K562 (cell line): Measurements from ENCODE around the gene GLI3. TPM values are rescaled to one million over a fixed set of nuclear protein-coding genes. Genes with fewer than 3 reads are reported as not detected.

Source experiments
- ATAC-seq: fragments of 200-7000 bp; cut with Tn5 transposase; 3 replicates; pipeline ENCODE4 v1.9.1; 2020; ENCODE audit warnings: moderate library complexity
- BruUV-seq: library from RNA; stranded (reverse); fragments of 400-500 nt; replicated peaks from 2 replicates; lab custom pipeline; 2021; lab: Mats Ljungman, UMichigan
- CTCF ChIA-PET: fragments of 300-600 bp; formaldehyde crosslinking; extraction: SDS; loops from one replicate; lab custom pipeline; 2021; ENCODE audit warnings: low intra/inter-chr PET ratio; lab: Yijun Ruan, JAX
- POLR2A ChIA-PET: fragments of 300-600, 350-650 bp; sonication (Branson Sonifier 250); formaldehyde crosslinking; extraction: SDS; loops from one replicate; lab custom pipeline; 2021; ENCODE audit warnings: antibody characterized with exemption, inconsistent platforms; lab: Yijun Ruan, JAX
- DNase-seq, 4 experiments: peaks; one replicate each; pipeline versions ENCODE4 v3.0.0 to v3.0.0-alpha.2; 2011 to 2018; ENCODE audit warnings: low spot score in 3 of 4, mixed read lengths in 3 of 4; ENCODE audit errors: extremely low read depth in 1 of 4
- FAIRE-seq: peaks from 2 replicates; lab custom pipeline; 2011; peaks lifted over from hg19 to GRCh38; lab: Jason Lieb, UNC
- H2AFZ ChIP-seq: 2 replicates; pipeline ENCODE4 v1.6.0; 2011; ENCODE audit warnings: low read depth, low read length, control low read depth, inconsistent platforms
- H3K27ac ChIP-seq: fragments of 200-600 bp; 3 replicates; pipeline ENCODE4 v1.8.0; 2011; ENCODE audit warnings: low read depth, mild to moderate bottlenecking, control low read depth, inconsistent platforms, low read length, moderate library complexity, mixed read lengths; ENCODE audit errors: extremely low read depth
- H3K27me3 ChIP-seq, 2 experiments: fragments of 300-600 bp in 1 of 2; 2 replicates in 1 of 2; 3 replicates in 1 of 2; pipeline versions ENCODE4 v1.6.0 to v1.8.0; 2011; ENCODE audit warnings: inconsistent platforms in 2 of 2, low read length in 2 of 2, mild to moderate bottlenecking in 1 of 2, mixed read lengths in 1 of 2, moderate library complexity in 1 of 2; ENCODE audit not compliant: control insufficient read depth in 2 of 2, insufficient read depth in 2 of 2
- H3K36me3 ChIP-seq: fragments of 300-600 bp; 3 replicates; pipeline ENCODE4 v1.8.0; 2011; ENCODE audit warnings: mild to moderate bottlenecking, low read length, inconsistent platforms; ENCODE audit not compliant: control insufficient read depth, insufficient read depth
- H3K4me1 ChIP-seq, 2 experiments: fragments of 200-600 bp in 1 of 2; replicated peaks in 1 of 2; 2 replicates in 1 of 2; 3 replicates in 1 of 2; pipeline versions ENCODE4 v1.5.1 to v1.8.0; 2011; ENCODE audit warnings: inconsistent platforms in 2 of 2, low read length in 2 of 2, mild to moderate bottlenecking in 1 of 2, mixed read lengths in 1 of 2, moderate library complexity in 1 of 2; ENCODE audit not compliant: control insufficient read depth in 2 of 2, insufficient read depth in 2 of 2
- H3K4me2 ChIP-seq: 2 replicates; pipeline ENCODE4 v1.6.1; 2011; ENCODE audit warnings: low read length, control low read depth, inconsistent platforms, mixed read lengths; ENCODE audit not compliant: insufficient read depth
- H3K4me3 ChIP-seq: fragments of 200-600 bp; sonication (generic), shearing (Covaris generic); 2 replicates; pipeline ENCODE4 v1.5.1; 2016; ENCODE audit warnings: control low read depth, inconsistent platforms
- H3K79me2 ChIP-seq: fragments of 200-600 bp; 3 replicates; pipeline ENCODE4 v1.8.0; 2011; ENCODE audit warnings: low read length, inconsistent platforms; ENCODE audit not compliant: control insufficient read depth, insufficient read depth
- H3K9ac ChIP-seq, 2 experiments: 2 replicates each; pipeline versions ENCODE4 v1.6.0 to v1.6.1; 2011; ENCODE audit warnings: low read depth in 2 of 2, low read length in 2 of 2, control low read depth in 1 of 2, inconsistent platforms in 1 of 2, mild to moderate bottlenecking in 1 of 2, mixed read lengths in 1 of 2; ENCODE audit not compliant: insufficient read depth in 1 of 2
- H3K9me1 ChIP-seq: one replicate; pipeline ENCODE4 v1.6.0; 2011; ENCODE audit warnings: inconsistent platforms, mild to moderate bottlenecking, low read length, moderate library complexity; ENCODE audit not compliant: control insufficient read depth, insufficient read depth
- H3K9me3 ChIP-seq: replicated peaks from 2 replicates; pipeline ENCODE4 v1.5.1; 2011; ENCODE audit warnings: low read depth, low read length, inconsistent platforms; ENCODE audit not compliant: control insufficient read depth, insufficient read depth
- H4K20me1 ChIP-seq: replicated peaks from 2 replicates; pipeline ENCODE4 v1.6.1; 2011; ENCODE audit warnings: low read length, inconsistent platforms, mixed read lengths; ENCODE audit not compliant: control insufficient read depth, insufficient read depth
- CBX3 ChIP-seq, 2 experiments: IDR thresholded peaks; 1 replicate in 1 of 2; 2 replicates in 1 of 2; pipeline ENCODE4 v1.6.1; 2012; ENCODE audit warnings: inconsistent platforms in 2 of 2, low read length in 2 of 2, borderline replicate concordance in 1 of 2, control low read depth in 1 of 2
- CHD2 ChIP-seq: IDR thresholded peaks from 2 replicates; pipeline ENCODE4 v1.6.1; 2011; ENCODE audit warnings: low read depth, low read length
- CTBP1 ChIP-seq: fragments of 450-650 bp; IDR thresholded peaks from 2 replicates; pipeline ENCODE4 v1.6.1; 2016; ENCODE audit warnings: borderline replicate concordance
- FOXJ3 ChIP-seq: sonication (generic); formaldehyde crosslinking; IDR thresholded peaks from 2 replicates; pipeline ENCODE4 v1.4.0; 2020; ENCODE audit warnings: mild to moderate bottlenecking, missing genetic modification reagents
- KLF16 ChIP-seq: IDR thresholded peaks from 2 replicates; pipeline ENCODE4 v1.6.1; 2016; ENCODE audit warnings: antibody characterized with exemption
- PTTG1 ChIP-seq: fragments of 450-650 bp; IDR thresholded peaks from 2 replicates; pipeline ENCODE4 v1.6.1; 2016; ENCODE audit warnings: low read depth, mild to moderate bottlenecking, missing genetic modification characterization, missing compliant biosample characterization
- RBM17 ChIP-seq: fragments of 200-400 bp; formaldehyde crosslinking; IDR thresholded peaks from 2 replicates; pipeline ENCODE4 v1.6.1; 2017; ENCODE audit warnings: low read depth, mild to moderate bottlenecking, low read length, borderline replicate concordance
- TRIM28 ChIP-seq: fragments of 450-650 bp; IDR thresholded peaks from 2 replicates; pipeline ENCODE4 v1.6.1; 2017
- ZNF212 ChIP-seq: fragments of 450-650 bp; formaldehyde crosslinking; IDR thresholded peaks from 2 replicates; pipeline ENCODE4 v1.4.0; 2020; ENCODE audit warnings: mild to moderate bottlenecking
- ZNF384 ChIP-seq: IDR thresholded peaks from 2 replicates; pipeline ENCODE4 v1.6.1; 2012; ENCODE audit warnings: low read depth, low read length, improper control_type of control experiment
- ZNF41 ChIP-seq: fragments of 250-450 bp; sonication (Bioruptor Pico); conservative IDR thresholded peaks from 2 replicates; pipeline ENCODE4 v1.4.0; 2020; ENCODE audit warnings: mild to moderate bottlenecking
- ZNF431 ChIP-seq: sonication (generic); formaldehyde crosslinking; IDR thresholded peaks from 2 replicates; pipeline ENCODE4 v1.8.0; 2022; ENCODE audit warnings: mild to moderate bottlenecking, missing genetic modification reagents
- ZNF830 ChIP-seq: fragments of 250-450 bp; sonication (Bioruptor Pico); IDR thresholded peaks from 2 replicates; pipeline ENCODE4 v1.5.0; 2021; ENCODE audit warnings: mild to moderate bottlenecking
- ZZZ3 ChIP-seq: fragments of 450-650 bp; IDR thresholded peaks from 2 replicates; pipeline ENCODE4 v1.6.1; 2016; ENCODE audit warnings: antibody characterized with exemption, mild to moderate bottlenecking, moderate library complexity
- WGBS: fragments of 100-300 bp; shearing (Covaris generic); methylation state at CpG from one replicate; pipeline ENCODE4 v1.1.6; 2016; ENCODE audit warnings: low coverage, mixed read lengths; ENCODE audit not compliant: insufficient coverage; ENCODE audit errors: missing lambda C conversion rate; 5-methylcytosine and 5-hydroxymethylcytosine counted together
- in situ Hi-C: fragments of 300-500 bp; cut with MboI; formaldehyde crosslinking; loops from 4 replicates; pipeline ENCODE4 v1.15.0; 2018; ENCODE audit warnings: inconsistent platforms, mixed read lengths
- intact Hi-C: fragments of 100-400 bp; cut with micrococcal nuclease; formaldehyde crosslinking; loops from 2 replicates; pipeline ENCODE4 v1.14.2; 2022
- polyA plus RNA-seq, 8 experiments: library from polyadenylated mRNA; depleted of rRNA in 4 of 8; stranded (reverse) in 5 of 8; unstranded in 3 of 8; fragments of >200 nt; fragmentation: Nextera tagmentation in 2 of 8; fragmentation: Illumina TruSeq in 1 of 8; extraction: Ambion mirVana in 2 of 8; extraction: Trizol in 1 of 8; gene quantifications; 2 replicates each; pipeline versions ENCODE4 v1.2.1 to v1.2.3, GENCODE V29; 2011 to 2014; ENCODE audit warnings: inconsistent platforms in 1 of 8, missing spikeins in 1 of 8
- total RNA-seq, 7 experiments: library from RNA; depleted of rRNA in 6 of 7; stranded (reverse); fragments of >200 nt in 6 of 7; fragmentation: Illumina TruSeq in 2 of 7; extraction: Trizol in 2 of 7; gene quantifications; 2 replicates each; pipeline versions ENCODE4 v1.2.1 to v1.2.3, GENCODE V29; 2011 to 2021; ENCODE audit warnings: low replicate concordance in 1 of 7
- TF ChIP-seq, protein P1 (sequence below): sonication (generic); formaldehyde crosslinking; IDR thresholded peaks from 2 replicates; pipeline ENCODE4 v1.8.1; 2022; ENCODE audit warnings: missing genetic modification reagents
- TF ChIP-seq, protein P2 (sequence below): fragments of 450-650 bp; formaldehyde crosslinking; IDR thresholded peaks from 2 replicates; pipeline ENCODE4 v1.4.0; 2020; ENCODE audit warnings: mild to moderate bottlenecking, moderate library complexity
- TF ChIP-seq, protein P3 (sequence below): sonication (generic); formaldehyde crosslinking; IDR thresholded peaks from 2 replicates; pipeline ENCODE4 v1.8.1; 2023; ENCODE audit warnings: missing genetic modification reagents, mild to moderate bottlenecking, borderline replicate concordance

GLI3 gene
- total and polyA plus RNA-seq, 9 of the 15 experiments (the other 6 are each of a cell fraction or from before 2014, with no cell fraction given): 0.01 to 0.18 (median 0.07) TPM; not detected in 6

DNA sequence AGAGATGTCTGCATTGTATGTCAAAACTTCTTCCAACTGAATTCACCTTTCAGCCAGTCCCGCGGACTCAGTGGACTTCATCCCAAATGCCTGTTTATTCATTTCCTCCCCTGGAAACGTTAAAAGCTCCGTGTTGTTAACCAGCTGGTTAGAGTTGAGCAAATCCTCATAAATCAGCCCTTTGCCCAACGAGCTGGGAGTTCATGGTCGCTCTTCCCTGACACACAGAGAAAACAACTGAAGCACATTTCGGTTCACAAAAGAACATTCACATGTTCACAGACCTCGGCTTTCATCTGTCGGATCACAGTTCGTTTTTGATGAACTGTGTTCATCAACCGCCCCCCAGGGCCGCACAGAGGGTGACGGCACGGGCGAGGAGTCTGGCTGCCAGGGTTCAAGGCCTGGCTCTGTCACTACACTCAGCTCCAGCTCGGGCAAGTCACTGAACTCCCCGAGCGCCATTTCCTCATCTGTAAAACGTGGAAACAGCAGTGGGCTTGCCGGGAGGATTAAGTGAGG is 62.6 kb downstream of the GLI3 start:
- no TSS peak for BruUV-seq
- POLR2A ChIA-PET: no interaction called here
- Histone ChIP-seq H3K36me3 (no peaks in the 10 kb centered on the region), H2AFZ (no peak overlapping the region), H3K4me1 (no peaks in the 10 kb centered on the region), H4K20me1 (no peaks in the 10 kb centered on the region), H3K27ac (no peak overlapping the region), H3K4me2 (no peak overlapping the region), H3K9me1 (no peaks in the 10 kb centered on the region), H3K27me3 (peaks cover 2 to 17% of the 10 kb centered on the region in 2 experiments; a peak in 3 of 5 replicates), H3K4me3 (no peak overlapping the region), H3K9ac (no peak overlapping the region), H3K9me3 (no peaks in the 10 kb centered on the region), H3K79me2 (no peaks in the 10 kb centered on the region)
- in situ Hi-C loops: no loop called here
- CTCF ChIA-PET: no interaction called here
- WGBS: under 1% methylated on average over 20 of the region's 20 CpGs
- FAIRE-seq: no peak
- no peak for DNase-seq
- intact Hi-C loops: no loop called here
- ATAC-seq: no peak
- TF ChIP-seq, protein P1, sequence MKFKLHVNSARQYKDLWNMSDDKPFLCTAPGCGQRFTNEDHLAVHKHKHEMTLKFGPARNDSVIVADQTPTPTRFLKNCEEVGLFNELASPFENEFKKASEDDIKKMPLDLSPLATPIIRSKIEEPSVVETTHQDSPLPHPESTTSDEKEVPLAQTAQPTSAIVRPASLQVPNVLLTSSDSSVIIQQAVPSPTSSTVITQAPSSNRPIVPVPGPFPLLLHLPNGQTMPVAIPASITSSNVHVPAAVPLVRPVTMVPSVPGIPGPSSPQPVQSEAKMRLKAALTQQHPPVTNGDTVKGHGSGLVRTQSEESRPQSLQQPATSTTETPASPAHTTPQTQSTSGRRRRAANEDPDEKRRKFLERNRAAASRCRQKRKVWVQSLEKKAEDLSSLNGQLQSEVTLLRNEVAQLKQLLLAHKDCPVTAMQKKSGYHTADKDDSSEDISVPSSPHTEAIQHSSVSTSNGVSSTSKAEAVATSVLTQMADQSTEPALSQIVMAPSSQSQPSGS (CRISPR knock-in tag): no peak
- TF ChIP-seq CBX3 (IDR thresholded peaks at IDR 0.05; ENCODE audit: borderline replicate concordance in 1 of 2, low read length in 2 of 2) (no peak), ZNF212 (CRISPR knock-in tag) (no peak), ZNF41 (CRISPR knock-in tag) (no peak), CTBP1 (no peak), KLF16 (no peak), ZNF830 (no peak), ZNF384 (no peak), ZNF431 (no peak), RBM17 (no peak), FOXJ3 (no peak), ZZZ3 (no peak), PTTG1 (no peak), CHD2 (no peak), TRIM28 (no peak)
- TF ChIP-seq, protein P2, sequence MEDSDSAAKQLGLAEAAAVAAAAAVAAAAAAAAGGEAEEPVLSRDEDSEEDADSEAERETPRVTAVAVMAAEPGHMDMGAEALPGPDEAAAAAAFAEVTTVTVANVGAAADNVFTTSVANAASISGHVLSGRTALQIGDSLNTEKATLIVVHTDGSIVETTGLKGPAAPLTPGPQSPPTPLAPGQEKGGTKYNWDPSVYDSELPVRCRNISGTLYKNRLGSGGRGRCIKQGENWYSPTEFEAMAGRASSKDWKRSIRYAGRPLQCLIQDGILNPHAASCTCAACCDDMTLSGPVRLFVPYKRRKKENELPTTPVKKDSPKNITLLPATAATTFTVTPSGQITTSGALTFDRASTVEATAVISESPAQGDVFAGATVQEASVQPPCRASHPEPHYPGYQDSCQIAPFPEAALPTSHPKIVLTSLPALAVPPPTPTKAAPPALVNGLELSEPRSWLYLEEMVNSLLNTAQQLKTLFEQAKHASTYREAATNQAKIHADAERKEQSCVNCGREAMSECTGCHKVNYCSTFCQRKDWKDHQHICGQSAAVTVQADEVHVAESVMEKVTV: no peak
- TF ChIP-seq, protein P3, sequence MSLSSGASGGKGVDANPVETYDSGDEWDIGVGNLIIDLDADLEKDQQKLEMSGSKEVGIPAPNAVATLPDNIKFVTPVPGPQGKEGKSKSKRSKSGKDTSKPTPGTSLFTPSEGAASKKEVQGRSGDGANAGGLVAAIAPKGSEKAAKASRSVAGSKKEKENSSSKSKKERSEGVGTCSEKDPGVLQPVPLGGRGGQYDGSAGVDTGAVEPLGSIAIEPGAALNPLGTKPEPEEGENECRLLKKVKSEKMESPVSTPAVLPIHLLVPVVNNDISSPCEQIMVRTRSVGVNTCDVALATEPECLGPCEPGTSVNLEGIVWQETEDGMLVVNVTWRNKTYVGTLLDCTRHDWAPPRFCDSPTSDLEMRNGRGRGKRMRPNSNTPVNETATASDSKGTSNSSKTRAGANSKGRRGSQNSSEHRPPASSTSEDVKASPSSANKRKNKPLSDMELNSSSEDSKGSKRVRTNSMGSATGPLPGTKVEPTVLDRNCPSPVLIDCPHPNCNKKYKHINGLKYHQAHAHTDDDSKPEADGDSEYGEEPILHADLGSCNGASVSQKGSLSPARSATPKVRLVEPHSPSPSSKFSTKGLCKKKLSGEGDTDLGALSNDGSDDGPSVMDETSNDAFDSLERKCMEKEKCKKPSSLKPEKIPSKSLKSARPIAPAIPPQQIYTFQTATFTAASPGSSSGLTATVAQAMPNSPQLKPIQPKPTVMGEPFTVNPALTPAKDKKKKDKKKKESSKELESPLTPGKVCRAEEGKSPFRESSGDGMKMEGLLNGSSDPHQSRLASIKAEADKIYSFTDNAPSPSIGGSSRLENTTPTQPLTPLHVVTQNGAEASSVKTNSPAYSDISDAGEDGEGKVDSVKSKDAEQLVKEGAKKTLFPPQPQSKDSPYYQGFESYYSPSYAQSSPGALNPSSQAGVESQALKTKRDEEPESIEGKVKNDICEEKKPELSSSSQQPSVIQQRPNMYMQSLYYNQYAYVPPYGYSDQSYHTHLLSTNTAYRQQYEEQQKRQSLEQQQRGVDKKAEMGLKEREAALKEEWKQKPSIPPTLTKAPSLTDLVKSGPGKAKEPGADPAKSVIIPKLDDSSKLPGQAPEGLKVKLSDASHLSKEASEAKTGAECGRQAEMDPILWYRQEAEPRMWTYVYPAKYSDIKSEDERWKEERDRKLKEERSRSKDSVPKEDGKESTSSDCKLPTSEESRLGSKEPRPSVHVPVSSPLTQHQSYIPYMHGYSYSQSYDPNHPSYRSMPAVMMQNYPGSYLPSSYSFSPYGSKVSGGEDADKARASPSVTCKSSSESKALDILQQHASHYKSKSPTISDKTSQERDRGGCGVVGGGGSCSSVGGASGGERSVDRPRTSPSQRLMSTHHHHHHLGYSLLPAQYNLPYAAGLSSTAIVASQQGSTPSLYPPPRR: no peak
